HPDE6-E6E7 (cell line): ENCODE data around the gene MIB1.
A peak's percentile ranks its signal among the peaks of the same experiment; 100 is the strongest.

Source experiments
- DNase-seq: peaks from one replicate; pipeline ENCODE4 v3.0.0; 2011; ENCODE audit warnings: missing footprints; ENCODE audit errors: extremely low spot score

MIB1 gene

GRCh38 chr18:21815101-21815500 is 74.5 kb downstream of the MIB1 start:
- no peak for DNase-seq

GRCh38 chr18:21820033-21820810 is 79.6 kb downstream of the MIB1 start:
- DNase-seq = peak; percentile 28

GRCh38 chr18:21820811-21821143 is 80.2 kb downstream of the MIB1 start:
- no peak for DNase-seq

GRCh38 chr18:21823848-21824247 is 83.3 kb downstream of the MIB1 start:
- DNase-seq = no peak

- DNase-seq = peak; percentile 22
These were observed 85.6 kb downstream of the MIB1 start for GRCh38 chr18:21826196-21826595.

GRCh38 chr18:21826641-21827302 is 86.2 kb downstream of the MIB1 start:
- no peak for DNase-seq

- DNase-seq = no peak
These were observed 89.9 kb downstream of the MIB1 start for GRCh38 chr18:21830532-21830931.

- no peak for DNase-seq
These were observed 90.8 kb downstream of the MIB1 start for GRCh38 chr18:21831413-21831831.

GRCh38 chr18:21833604-21834298 is 93.2 kb downstream of the MIB1 start:
- DNase-seq = no peak

- DNase-seq = no peak
These were observed 93.7 kb downstream of the MIB1 start for GRCh38 chr18:21834299-21834660.

- no peak for DNase-seq
These were observed 101.0 kb downstream of the MIB1 start for GRCh38 chr18:21841570-21841969.

GRCh38 chr18:21843341-21843740 is 102.7 kb downstream of the MIB1 start:
- DNase-seq = no peak

- DNase-seq = no peak
These were observed 110.9 kb downstream of the MIB1 start for GRCh38 chr18:21851327-21851961.

GRCh38 chr18:21853016-21853415 is 112.4 kb downstream of the MIB1 start:
- no peak for DNase-seq

- DNase-seq = no peak
These were observed 113.4 kb downstream of the MIB1 start for GRCh38 chr18:21853775-21854552.

GRCh38 chr18:21855432-21855831 is 114.8 kb downstream of the MIB1 start:
- DNase-seq = no peak

GRCh38 chr18:21857871-21858270 is 117.3 kb downstream of the MIB1 start:
- no peak for DNase-seq

GRCh38 chr18:21858544-21858943 is 118.0 kb downstream of the MIB1 start:
- no peak for DNase-seq

GRCh38 chr18:21864386-21864785 is 123.8 kb downstream of the MIB1 start:
- no peak for DNase-seq

GRCh38 chr18:21865043-21865442 is 124.5 kb downstream of the MIB1 start:
- DNase-seq = no peak

GRCh38 chr18:21868770-21869169 is 128.2 kb downstream of the MIB1 start:
- no peak for DNase-seq

- no peak for DNase-seq
These were observed 149.0 kb downstream of the MIB1 start for GRCh38 chr18:21889570-21889969.
